ENCODE measurements around the gene SNRPA.

Gene SNRPA

GRCh38 chr19:40716482-40717324 lies 34.3 kb upstream of the SNRPA start, which contains the start of the genes COQ8B and ITPKC (continued):
- no peak for TF ChIP-seq ZNF488 (tag by site-specific recombination; IDR thresholded peaks at IDR 0.05)
- no peak for TF ChIP-seq ZNF626 (tag by site-specific recombination; IDR thresholded peaks at IDR 0.05)
- TF ChIP-seq ZNF18 (tag by site-specific recombination; IDR thresholded peaks at IDR 0.05) = no peak
- TF ChIP-seq ZNF777 (tag by site-specific recombination; IDR thresholded peaks at IDR 0.05; ENCODE audit: borderline replicate concordance) = no peak
- TF ChIP-seq ZFP37 (tag by site-specific recombination; IDR thresholded peaks at IDR 0.05) = peak; percentile 80
- no peak for TF ChIP-seq GFI1B (tag by site-specific recombination; IDR thresholded peaks at IDR 0.05)
- TF ChIP-seq ZNF560 (tag by site-specific recombination; IDR thresholded peaks at IDR 0.05; ENCODE audit: borderline replicate concordance) = no peak
- peak; percentile 68; the same call in 1 of the 2 replicates for TF ChIP-seq REPIN1 (tag by site-specific recombination; IDR thresholded peaks at IDR 0.05; ENCODE audit: low read depth)
- peak; percentile 93 for TF ChIP-seq ZNF561 (tag by site-specific recombination; IDR thresholded peaks at IDR 0.05; ENCODE audit: borderline replicate concordance)
- no peak for TF ChIP-seq TSHZ1 (tag by site-specific recombination; IDR thresholded peaks at IDR 0.05; ENCODE audit: borderline replicate concordance)
- peak; percentile 27; the same call in 1 of the 2 replicates for TF ChIP-seq ZNF146 (tag by site-specific recombination; IDR thresholded peaks at IDR 0.05)
- peak; percentile 95 for TF ChIP-seq ZNF660 (tag by site-specific recombination; IDR thresholded peaks at IDR 0.05)
- TF ChIP-seq ZBTB48 (tag by site-specific recombination; IDR thresholded peaks at IDR 0.05) = peak; percentile 97
- TF ChIP-seq ZNF792 (tag by site-specific recombination; IDR thresholded peaks at IDR 0.05) = 0 out of 2 replicates have a peak, but pooled peaks have one; percentile 40
- no peak for TF ChIP-seq EGR2 (tag by site-specific recombination; IDR thresholded peaks at IDR 0.05; ENCODE audit: low read depth)
- TF ChIP-seq ZNF580 (tag by site-specific recombination; IDR thresholded peaks at IDR 0.05) = peak; percentile 96
- no peak for TF ChIP-seq ZNF311 (tag by site-specific recombination; IDR thresholded peaks at IDR 0.05; ENCODE audit: borderline replicate concordance)
- no peak for TF ChIP-seq ZNF423 (tag by site-specific recombination; IDR thresholded peaks at IDR 0.05)
- TF ChIP-seq OVOL3 (tag by site-specific recombination; IDR thresholded peaks at IDR 0.05) = no peak
- peak; percentile 87 for TF ChIP-seq GLIS2 (tag by site-specific recombination; IDR thresholded peaks at IDR 0.05)
- 0 out of 2 replicates have a peak, but pooled peaks have one; percentile 55 for TF ChIP-seq ZBTB8A (tag by site-specific recombination; IDR thresholded peaks at IDR 0.05)
- TF ChIP-seq ZSCAN16 (tag by site-specific recombination; IDR thresholded peaks at IDR 0.05) = no peak; the same call in 1 of the 2 replicates
- no peak for TF ChIP-seq ZNF202 (tag by site-specific recombination; IDR thresholded peaks at IDR 0.05; ENCODE audit: borderline replicate concordance)
- no peak for TF ChIP-seq ELK4 (IDR thresholded peaks at IDR 0.05; ENCODE audit: borderline replicate concordance, low read depth, low read length)
- TF ChIP-seq OSR2 (tag by site-specific recombination; IDR thresholded peaks at IDR 0.05) = no peak; the same call in none of the 2 replicates
- TF ChIP-seq INSM2 (tag by site-specific recombination; IDR thresholded peaks at IDR 0.05) = no peak; the same call in 1 of the 2 replicates
- TF ChIP-seq ZBTB26 (tag by site-specific recombination; optimal IDR thresholded peaks at IDR 0.05) = peak; percentile 88
- no peak for TF ChIP-seq ZNF404 (tag by site-specific recombination; IDR thresholded peaks at IDR 0.05)
